GM18870 (cell line): ENCODE measurements around the gene MACIR.

ENCODE experiments used
- ATAC-seq: cut with Tn5 transposase; IDR thresholded peaks from one replicate; pipeline ENCODE4 v1.9.1; 2021; ENCODE audit warnings: moderate library complexity; ENCODE audit not compliant: unreplicated experiment

The MACIR gene

DNA sequence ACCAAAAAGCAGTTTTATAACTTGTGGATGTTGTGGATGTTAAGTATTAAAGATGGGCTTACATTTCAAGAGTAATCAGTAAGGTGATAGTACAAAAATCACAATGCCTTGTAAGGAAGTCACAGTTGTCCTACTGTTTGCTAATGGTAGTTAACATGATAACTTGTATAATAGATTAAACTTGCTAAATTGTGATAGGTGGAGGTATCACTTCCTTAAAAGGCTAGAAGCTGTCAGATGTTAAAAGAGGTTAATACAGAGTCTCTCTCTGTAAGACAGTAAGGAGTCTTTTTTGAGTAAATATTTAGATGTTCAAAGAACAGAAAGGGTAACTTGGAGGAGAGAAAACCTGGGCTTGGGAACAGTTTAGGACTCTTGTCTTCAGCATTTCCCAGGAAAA is 14.2 kb upstream of the MACIR start:
- ATAC-seq, result no peak

- ATAC-seq, result no peak
These were observed 12.8 kb upstream of the MACIR start for GRCh38 chr5:103245761-103246160.

DNA sequence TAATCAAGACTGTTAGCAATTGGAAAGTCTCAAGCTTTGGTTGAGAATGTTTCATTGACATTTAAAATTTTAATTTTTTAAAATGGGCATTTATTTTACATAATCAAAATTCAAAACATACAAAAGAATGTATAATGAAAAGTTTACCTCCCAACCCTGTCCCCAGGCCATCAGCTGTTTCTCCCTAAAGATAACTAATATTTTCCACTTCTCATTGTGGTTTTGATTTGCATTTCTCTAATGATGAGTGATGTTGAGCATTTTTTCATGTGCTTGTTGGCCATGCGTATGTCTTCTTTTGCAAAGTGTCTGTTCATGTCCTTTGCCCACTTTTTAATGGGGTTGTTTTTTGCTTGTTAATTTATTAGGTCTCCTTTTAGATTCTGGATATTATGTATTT is 11.4 kb upstream of the MACIR start:
- peak; percentile 71 for ATAC-seq

GRCh38 chr5:103249068-103249467 is 9.5 kb upstream of the MACIR start:
- no peak for ATAC-seq

DNA sequence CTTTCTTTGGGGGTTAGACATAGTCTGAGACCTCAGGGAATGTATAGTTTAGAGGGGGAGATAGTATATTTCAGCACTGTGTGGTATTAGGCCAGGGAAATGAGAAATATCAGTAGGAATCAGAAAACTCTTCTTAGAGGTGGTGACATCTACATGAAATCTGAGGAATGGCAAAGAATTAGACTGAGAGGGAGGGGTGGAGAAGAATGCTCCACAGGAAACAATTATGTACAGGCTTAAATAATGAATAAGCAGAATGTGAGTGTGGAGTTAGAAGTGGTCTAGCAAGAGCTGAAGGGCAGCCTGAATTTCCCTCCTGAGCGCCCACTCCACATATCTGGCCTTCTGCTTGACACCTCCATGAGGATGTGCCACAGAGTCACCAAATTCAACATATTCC is 3.6 kb upstream of the MACIR start:
- ATAC-seq, result no peak

- no peak for ATAC-seq
These were observed 2.9 kb upstream of the MACIR start for GRCh38 chr5:103255691-103256090.

DNA sequence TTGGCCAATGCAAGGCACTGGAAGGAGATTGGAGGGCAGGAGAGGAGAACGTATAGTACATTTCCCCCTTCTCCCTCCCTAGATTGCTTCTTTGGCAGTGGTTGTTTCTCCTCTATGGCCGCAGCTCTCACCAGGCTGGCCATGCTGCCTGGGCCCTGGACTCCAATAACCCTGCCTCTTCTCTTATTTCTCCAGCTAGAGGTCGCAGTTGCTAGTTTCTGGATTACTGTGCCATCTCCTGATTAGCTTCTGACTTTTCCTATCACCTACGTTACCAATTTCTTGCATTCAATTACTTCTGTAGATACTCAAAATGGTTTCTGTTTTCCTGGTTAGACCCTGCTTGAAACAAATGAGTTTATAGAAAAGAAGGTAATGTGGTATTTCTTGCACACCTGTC is 2.4 kb upstream of the MACIR start:
- no peak for ATAC-seq

DNA sequence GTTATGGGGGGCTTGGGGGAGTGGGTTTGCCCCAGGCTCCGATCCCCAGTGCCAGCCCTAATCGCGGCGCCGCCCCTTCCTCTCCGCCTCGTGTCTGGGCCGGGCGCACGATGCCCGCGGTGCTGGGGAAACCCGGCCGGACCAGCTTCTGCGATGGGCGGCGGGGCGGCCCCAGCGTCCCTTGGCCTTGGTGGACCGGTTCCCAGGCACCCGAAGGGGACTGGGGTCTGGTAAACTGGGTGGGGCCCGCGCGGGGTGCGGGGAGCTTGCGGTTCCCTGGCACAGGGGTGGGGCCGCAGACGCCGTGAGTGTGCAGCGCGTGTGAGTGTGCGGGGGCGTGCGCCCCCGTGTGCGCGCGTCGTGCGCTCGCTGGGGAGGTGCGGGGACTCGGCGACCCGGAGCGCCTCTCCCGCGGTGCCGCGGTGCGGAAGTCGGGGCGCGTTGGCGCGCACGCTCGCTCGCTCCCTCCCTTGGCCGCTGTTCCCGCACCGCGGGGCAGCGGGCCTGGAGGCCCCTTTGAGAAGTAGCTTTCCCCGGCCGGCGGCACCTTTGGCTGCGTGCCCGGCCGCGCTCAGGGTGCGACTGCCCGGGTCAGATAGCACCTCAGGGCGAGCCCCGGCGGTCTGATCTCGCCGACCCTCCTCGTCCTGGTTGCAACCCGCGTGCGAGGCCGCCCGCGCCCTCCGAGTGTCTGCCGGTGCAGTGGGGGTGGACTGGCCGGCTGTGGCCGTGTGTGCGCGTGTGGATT is 568 bp downstream of the MACIR start:
- peak; percentile 31 for ATAC-seq

DNA sequence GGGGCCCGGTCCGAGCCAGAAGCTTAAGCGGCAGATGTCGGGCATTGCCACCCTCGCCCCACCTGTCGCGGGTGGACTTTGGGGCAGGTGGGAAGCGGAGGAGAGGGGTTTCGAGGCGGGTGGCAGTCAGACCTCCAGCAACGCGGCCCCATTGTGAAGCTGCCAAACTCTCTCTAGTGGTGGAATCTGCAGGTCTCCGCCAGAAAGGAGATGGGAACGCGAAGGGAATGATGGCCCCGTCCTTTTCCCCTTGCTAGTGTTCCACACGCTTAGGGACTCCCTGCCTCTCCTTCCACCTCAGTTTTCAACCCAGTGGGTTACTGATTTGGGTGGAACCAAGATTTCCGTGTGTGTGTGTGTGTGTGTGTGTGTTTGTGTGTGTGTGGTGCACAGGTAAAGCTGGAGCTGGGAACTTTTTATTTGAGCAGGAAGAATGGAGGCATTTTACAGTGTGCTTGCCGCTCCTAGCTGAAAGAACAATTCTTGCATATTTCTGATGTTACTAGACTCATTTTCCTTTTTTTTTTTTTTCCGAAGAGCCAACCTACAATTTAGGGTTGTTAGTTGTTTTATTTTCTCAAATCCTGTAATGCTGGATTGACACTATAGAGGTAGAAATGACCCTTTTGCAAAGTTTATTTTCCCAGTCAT is 1.3 kb downstream of the MACIR start:
- no peak for ATAC-seq

DNA sequence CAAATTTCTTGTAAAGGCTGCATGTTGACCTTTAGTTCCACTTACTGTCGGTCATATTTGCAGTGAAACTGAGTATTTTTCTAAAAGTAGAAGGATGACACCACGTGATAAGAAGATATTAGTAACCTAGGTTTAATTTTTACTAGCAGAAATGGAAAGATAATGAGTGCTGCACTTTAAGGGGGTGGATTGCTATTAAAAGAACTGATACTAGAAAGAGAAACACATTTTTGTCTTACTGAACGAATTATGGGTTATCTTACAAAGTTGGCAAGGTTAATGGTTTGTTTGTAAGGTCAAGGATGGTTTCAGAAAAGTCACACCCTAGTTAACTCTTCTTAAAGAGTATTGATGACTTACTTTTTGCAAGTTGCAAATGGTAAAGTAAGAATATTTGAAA is 2.4 kb downstream of the MACIR start:
- ATAC-seq, result peak; percentile 75

GRCh38 chr5:103262422-103262871 is 3.9 kb downstream of the MACIR start:
- no peak for ATAC-seq

- no peak for ATAC-seq
These were observed 4.5 kb downstream of the MACIR start for GRCh38 chr5:103263054-103263453.

GRCh38 chr5:103264508-103264907 is 5.9 kb downstream of the MACIR start:
- no peak for ATAC-seq

DNA sequence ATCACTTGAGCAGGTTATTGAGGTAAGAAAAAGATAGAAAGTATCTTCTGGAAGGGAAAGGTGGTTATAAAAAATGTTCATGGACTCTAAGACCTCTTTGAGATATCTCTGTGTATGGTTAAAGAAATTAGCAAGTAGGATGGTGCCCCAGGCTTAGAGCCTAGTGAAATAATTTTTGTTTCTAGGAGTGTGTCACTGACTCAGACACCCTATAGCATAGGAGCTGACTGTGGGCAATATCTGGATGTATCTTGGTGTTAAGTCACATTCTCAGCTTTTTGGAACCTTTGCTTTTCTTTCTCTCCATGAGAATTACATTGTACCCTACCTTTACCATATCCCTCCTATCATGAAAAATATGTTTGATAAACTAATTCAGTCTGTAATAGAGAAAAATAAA is 12.0 kb downstream of the MACIR start:
- ATAC-seq, result no peak

GRCh38 chr5:103271570-103272289 is 13.2 kb downstream of the MACIR start:
- no peak for ATAC-seq

DNA sequence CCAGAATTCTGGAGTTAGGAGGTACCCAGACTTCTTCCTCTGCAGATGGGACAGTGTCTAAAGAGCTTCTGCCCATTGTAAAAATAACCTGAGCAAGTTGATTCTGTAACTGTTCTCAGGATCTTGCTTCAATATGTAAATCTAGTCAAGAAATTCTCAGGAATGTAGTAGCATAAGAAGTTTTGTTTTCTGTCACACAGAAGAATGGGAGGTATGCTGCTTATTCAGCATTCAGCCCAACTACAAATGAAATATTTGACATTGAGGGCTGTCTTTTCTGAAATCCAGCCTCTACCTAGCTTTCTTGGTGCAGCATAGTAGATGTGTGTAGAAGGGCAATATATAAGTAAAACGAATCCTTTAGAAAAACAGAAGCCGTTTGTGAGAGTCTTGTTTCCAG is 13.8 kb downstream of the MACIR start:
- no peak for ATAC-seq

DNA sequence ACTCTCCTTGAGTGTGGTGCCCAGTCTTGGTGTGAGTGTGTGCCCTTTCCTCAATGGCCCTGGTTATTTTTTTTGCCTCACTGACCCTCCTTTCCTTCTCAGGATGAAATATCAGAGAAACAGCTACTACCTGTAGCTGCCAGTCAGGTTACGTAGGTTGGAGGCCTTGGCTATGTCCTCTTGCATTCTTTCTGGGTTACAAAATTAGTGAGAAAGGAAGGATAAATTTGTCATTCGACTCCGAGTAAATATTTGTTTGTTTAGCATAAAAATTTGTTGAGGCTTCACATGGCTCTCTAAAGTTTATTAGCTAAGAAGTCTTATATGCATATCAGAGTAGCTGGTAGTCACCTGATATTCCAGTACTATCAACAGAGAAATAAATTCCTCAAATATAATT is 15.4 kb downstream of the MACIR start:
- ATAC-seq, result no peak

- no peak for ATAC-seq
These were observed 17.3 kb downstream of the MACIR start for GRCh38 chr5:103275851-103276250.

- ATAC-seq, result no peak
These were observed 22.4 kb downstream of the MACIR start for GRCh38 chr5:103280967-103281366.

DNA sequence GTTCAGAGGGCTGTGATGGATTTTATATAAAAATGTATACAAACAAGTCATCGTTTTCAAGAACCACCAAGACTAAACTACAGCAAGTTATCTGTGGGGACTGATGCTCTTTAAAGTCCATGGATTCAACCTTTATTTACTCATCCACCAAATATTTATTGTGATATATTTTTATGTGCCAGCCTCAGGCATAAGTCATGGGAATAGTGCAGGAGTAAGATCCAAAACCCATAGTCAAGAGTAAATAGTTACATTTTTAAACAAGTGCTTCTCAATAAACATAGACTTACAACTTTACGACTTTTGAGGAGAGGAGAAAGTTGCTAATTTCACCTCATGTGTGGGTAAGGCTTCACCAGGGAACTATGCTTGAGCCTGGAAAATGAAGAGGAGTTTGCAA is 24.6 kb downstream of the MACIR start:
- no peak for ATAC-seq

- ATAC-seq, result no peak
These were observed 25.3 kb downstream of the MACIR start for GRCh38 chr5:103283869-103284268.

GRCh38 chr5:103286622-103287021 is 28.1 kb downstream of the MACIR start:
- no peak for ATAC-seq
